Heart left ventricle (tissue), 13 donors: ENCODE measurements around the gene RIC8A.
"Not testable (repeated sequence)": the region's sequence is repeated elsewhere in the genome, so short reads cannot be mapped to it uniquely, and the experiment has no call there.

Experiments used
- CTCF ChIP-seq, 12 donors: fragments of 200-600 bp; sonication (generic) in 4 of 12; IDR thresholded peaks; one replicate each; pipeline versions ENCODE4 v1.5.0 to v1.8.0; 2018 to 2022; ENCODE audit warnings: antibody characterized with exemption in 12 of 12, mild to moderate bottlenecking in 5 of 12
- POLR2A ChIP-seq, 2 donors: fragments of 450-650 bp; IDR thresholded peaks; one replicate each; pipeline ENCODE4 v1.6.1; 2017; ENCODE audit warnings: antibody characterized with exemption in 2 of 2, mild to moderate bottlenecking in 2 of 2, moderate library complexity in 2 of 2
- donor health status: ischemic (EF 13 %, LVEDD 7.1; RV severe dilation, severe dysfunction).
- donor health status: DM: no; HTN: yes; CAD: no.
- donor health status: DM: no; HTN: no; CAD: no.
- donor health status: ischemic (EF 25% LVEDD 6.9; RV normal size, moderate dysfunction).
- donor health status: ischemic (EF 25% LVEDD 5.7; RV mildly dilated, moderate dysfunction).
- donor health status: ischemic (EF 35%, LVEDD 5.7; RV mildly dilated, moderate dysfunction).
- donor health status: nonischemic (EF 11% LVEDD 7.7; RV severe dilation, severe dysfunction).
- donor health status: DM: yes; HTN: yes; CAD: no.
- donor health status: PGD.
- donor health status: ischemic (EF 29% LVEDD 5.4; RV normal size, mild dysfunction).
- donor health status: nonischemic (EF 23%, LVEDD 6.1; RV moderate dilation, normal function).

- TF ChIP-seq CTCF, POLR2A (IDR thresholded peaks at IDR 0.05): not testable (repeated sequence)
Measured at GRCh38 chr11:189200-189783, 18.2 kb upstream of the RIC8A start.
